Astrocyte (in vitro differentiated cells and primary cell): ENCODE results near the gene TOB2.

ENCODE experiments used
- CTCF ChIP-seq: IDR thresholded peaks from 2 replicates; pipeline ENCODE4 v1.5.1; 2011; ENCODE audit warnings: low read depth, mild to moderate bottlenecking, inconsistent platforms, low read length, moderate library complexity; ENCODE audit not compliant: insufficient read depth
- EZH2 ChIP-seq: IDR thresholded peaks from 2 replicates; pipeline ENCODE4 v1.6.1; 2012; ENCODE audit warnings: mild to moderate bottlenecking, low read length, inconsistent platforms; ENCODE audit not compliant: insufficient read depth

GRCh38 chr22:41417622-41418390, 28.8 kb downstream of the TOB2 start:
- TF ChIP-seq CTCF (no peak), EZH2 (no peak)
